GM08714 (cell line): ENCODE measurements around the gene KIF24.
A peak's percentile ranks its signal among the peaks of the same experiment; 100 is the strongest.
"Not testable (repeated sequence)": the region's sequence is repeated elsewhere in the genome, so short reads cannot be mapped to it uniquely, and the experiment has no call there.

ENCODE experiments used
- H3K4me3 ChIP-seq: fragments of 200-500 bp; sonication (Bioruptor generic); 2 replicates; pipeline ENCODE4 v1.5.1; 2014; ENCODE audit warnings: mild to moderate bottlenecking, low read length, inconsistent platforms
- ZNF274 ChIP-seq: IDR thresholded peaks from 2 replicates; pipeline ENCODE4 v1.6.1; 2012; ENCODE audit warnings: mild to moderate bottlenecking, low read depth, low read length

Gene KIF24

GRCh38 chr9:34341659-34342295 lies 12.7 kb upstream of the KIF24 start:
- H3K4me3 ChIP-seq, result no peak overlapping the region
- no peak for TF ChIP-seq ZNF274

- no peak for TF ChIP-seq ZNF274
- no peak overlapping the region for H3K4me3 ChIP-seq
Observed at GRCh38 chr9:34338665-34339385, 9.8 kb upstream of the KIF24 start.

- H3K4me3 ChIP-seq, result not testable (repeated sequence)
Observed at GRCh38 chr9:34338079-34338478, 9.0 kb upstream of the KIF24 start.

- no peak for TF ChIP-seq ZNF274
- H3K4me3 ChIP-seq, result no peak overlapping the region
Observed at GRCh38 chr9:34337403-34337802, 8.3 kb upstream of the KIF24 start.

- H3K4me3 ChIP-seq, result no peak overlapping the region
- no peak for TF ChIP-seq ZNF274
Observed at GRCh38 chr9:34335376-34335775, 6.3 kb upstream of the KIF24 start.

GRCh38 chr9:34334916-34335315 lies 5.8 kb upstream of the KIF24 start:
- TF ChIP-seq ZNF274, result no peak
- no peak overlapping the region for H3K4me3 ChIP-seq

GRCh38 chr9:34334337-34334824 lies 5.3 kb upstream of the KIF24 start:
- no peak overlapping the region for H3K4me3 ChIP-seq
- no peak for TF ChIP-seq ZNF274

- H3K4me3 ChIP-seq, result no peak overlapping the region
- TF ChIP-seq ZNF274, result no peak
Observed at GRCh38 chr9:34333836-34334235, 4.8 kb upstream of the KIF24 start.

- no peak for TF ChIP-seq ZNF274
- H3K4me3 ChIP-seq, result no peak overlapping the region
Observed at GRCh38 chr9:34332076-34332964, 3.3 kb upstream of the KIF24 start.

GRCh38 chr9:34331196-34331595 lies 2.1 kb upstream of the KIF24 start:
- no peak overlapping the region for H3K4me3 ChIP-seq
- TF ChIP-seq ZNF274, result no peak

- peak overlapping the region; percentile 84 for H3K4me3 ChIP-seq
- TF ChIP-seq ZNF274, result no peak
Observed at GRCh38 chr9:34328500-34328986, 525 bp downstream of the KIF24 start.

GRCh38 chr9:34326690-34327089 lies 2.4 kb downstream of the KIF24 start:
- no peak overlapping the region for H3K4me3 ChIP-seq
- TF ChIP-seq ZNF274, result no peak

- no peak overlapping the region for H3K4me3 ChIP-seq
- TF ChIP-seq ZNF274, result no peak
Observed at GRCh38 chr9:34322899-34323591, 6.0 kb downstream of the KIF24 start.

- TF ChIP-seq ZNF274, result no peak
Observed at GRCh38 chr9:34321451-34321850, 7.6 kb downstream of the KIF24 start.

More at GRCh38 chr9:34321451-34321850, 7.6 kb downstream of the KIF24 start:
- H3K4me3 ChIP-seq, result no peak overlapping the region
